Trophoblast cell (in vitro differentiated cells and primary cell): ENCODE measurements around the gene TSC22D3.
"Not testable (repeated sequence)": the region's sequence is repeated elsewhere in the genome, so short reads cannot be mapped to it uniquely, and the experiment has no call there.

Experiments used
- DNase-seq, 2 donors: peaks; one replicate each; pipeline ENCODE4 v3.0.0-alpha.2; 2016
- H2AFZ ChIP-seq: 2 replicates; pipeline ENCODE4 v1.6.1; 2013; ENCODE audit warnings: low read length, moderate library complexity, mild to moderate bottlenecking; ENCODE audit not compliant: insufficient read depth, poor library complexity
- H2AK5ac ChIP-seq: 2 replicates; pipeline ENCODE4 v1.6.1; 2013; ENCODE audit warnings: mild to moderate bottlenecking, low read length
- H2BK120ac ChIP-seq: 2 replicates; pipeline ENCODE4 v1.6.1; 2013; ENCODE audit warnings: low read length, mild to moderate bottlenecking, moderate library complexity; ENCODE audit not compliant: insufficient read depth, poor library complexity
- H2BK12ac ChIP-seq: 2 replicates; pipeline ENCODE4 v1.6.1; 2013; ENCODE audit warnings: mild to moderate bottlenecking, low read length, moderate library complexity
- H2BK5ac ChIP-seq: 2 replicates; pipeline ENCODE4 v1.6.1; 2013; ENCODE audit warnings: low read length, low read depth, moderate library complexity, mild to moderate bottlenecking; ENCODE audit not compliant: poor library complexity
- H3K14ac ChIP-seq: 2 replicates; pipeline ENCODE4 v1.6.1; 2013; ENCODE audit warnings: mild to moderate bottlenecking, low read length
- H3K18ac ChIP-seq: 2 replicates; pipeline ENCODE4 v1.6.1; 2013; ENCODE audit warnings: mild to moderate bottlenecking, low read length
- H3K23ac ChIP-seq: 2 replicates; pipeline ENCODE4 v1.6.1; 2013; ENCODE audit warnings: low read length
- H3K27ac ChIP-seq: 2 replicates; pipeline ENCODE4 v1.5.1; 2013; ENCODE audit warnings: low read depth, mild to moderate bottlenecking, inconsistent platforms, low read length, moderate library complexity
- H3K27me3 ChIP-seq: 2 replicates; pipeline ENCODE4 v1.6.1; 2013; ENCODE audit warnings: inconsistent platforms, mild to moderate bottlenecking, low read length, moderate library complexity; ENCODE audit not compliant: insufficient read depth
- H3K36me3 ChIP-seq, 2 experiments: 1 replicate in 1 of 2; 2 replicates in 1 of 2; pipeline ENCODE4 v1.6.1; 2013; ENCODE audit warnings: low read length in 2 of 2, mild to moderate bottlenecking in 2 of 2, moderate library complexity in 1 of 2; ENCODE audit not compliant: insufficient read depth in 2 of 2, control insufficient read depth in 1 of 2
- H3K4ac ChIP-seq: 2 replicates; pipeline ENCODE4 v1.6.1; 2013; ENCODE audit warnings: low read depth, mild to moderate bottlenecking, low read length, moderate library complexity
- H3K4me1 ChIP-seq, 2 experiments: 1 replicate in 1 of 2; 2 replicates in 1 of 2; pipeline ENCODE4 v1.6.1; 2013; ENCODE audit warnings: low read length in 2 of 2, mild to moderate bottlenecking in 2 of 2, moderate library complexity in 1 of 2; ENCODE audit not compliant: insufficient read depth in 2 of 2, control insufficient read depth in 1 of 2
- H3K4me2 ChIP-seq: 2 replicates; pipeline ENCODE4 v1.6.1; 2013; ENCODE audit warnings: inconsistent platforms, mild to moderate bottlenecking, low read length, moderate library complexity
- H3K4me3 ChIP-seq: 2 replicates; pipeline ENCODE4 v1.5.1; 2013; ENCODE audit warnings: mild to moderate bottlenecking, low read depth, low read length, inconsistent platforms
- H3K79me1 ChIP-seq: one replicate; pipeline ENCODE4 v1.6.1; 2013; ENCODE audit warnings: low read length
- H3K79me2 ChIP-seq: 2 replicates; pipeline ENCODE4 v1.6.1; 2013; ENCODE audit warnings: low read length, mild to moderate bottlenecking; ENCODE audit not compliant: control insufficient read depth, insufficient read depth, poor library complexity
- H3K9ac ChIP-seq: 2 replicates; pipeline ENCODE4 v1.6.1; 2013; ENCODE audit warnings: mild to moderate bottlenecking, low read length
- H3K9me3 ChIP-seq: 2 replicates; pipeline ENCODE4 v1.6.1; 2013; ENCODE audit warnings: low read depth, mild to moderate bottlenecking, control low read depth, inconsistent platforms, low read length; ENCODE audit not compliant: insufficient read depth
- H4K12ac ChIP-seq: 2 replicates; pipeline ENCODE4 v1.6.1; 2013; ENCODE audit warnings: low read depth, mild to moderate bottlenecking, low read length, moderate library complexity
- H4K8ac ChIP-seq: 2 replicates; pipeline ENCODE4 v1.6.1; 2013; ENCODE audit warnings: low read depth, mild to moderate bottlenecking, low read length, moderate library complexity
- H4K91ac ChIP-seq: one replicate; pipeline ENCODE4 v1.6.1; 2013; ENCODE audit warnings: low read depth, mild to moderate bottlenecking, low read length, moderate library complexity
- WGBS: extraction: QIAGEN DNeasy Blood & Tissue Kit; methylation state at CpG from one replicate; pipeline ENCODE4 v1.1.7; 2013; ENCODE audit warnings: missing lambda C conversion rate; ENCODE audit not compliant: insufficient read length, insufficient coverage; ENCODE audit errors: extremely low coverage; 5-methylcytosine and 5-hydroxymethylcytosine counted together

The TSC22D3 gene

GRCh38 chrX:107686792-107687191, 88.8 kb downstream of the TSC22D3 start:
- Histone ChIP-seq H3K4me2 (no peak overlapping the region), H3K18ac (no peak overlapping the region), H4K8ac (no peak overlapping the region), H4K12ac (no peak overlapping the region), H3K4ac (no peak overlapping the region), H3K9me3 (no peaks in the 10 kb centered on the region), H2BK12ac (no peak overlapping the region), H3K27ac (no peak overlapping the region), H3K79me2 (no peaks in the 10 kb centered on the region), H3K23ac (no peak overlapping the region), H2BK5ac (no peak overlapping the region), H3K36me3 (no peaks in the 10 kb centered on the region), H3K79me1 (no peaks in the 10 kb centered on the region), H3K4me3 (no peak overlapping the region), H3K4me1 (no peaks in the 10 kb centered on the region), H2AK5ac (no peak overlapping the region), H3K14ac (no peak overlapping the region), H3K9ac (no peak overlapping the region), H3K27me3 (no peaks in the 10 kb centered on the region), H2BK120ac (no peak overlapping the region), H2AFZ (no peak overlapping the region), H4K91ac (no peak overlapping the region)
- DNase-seq: no peak
- WGBS: no CpG with 5 or more reads among the region's 3 CpGs

GRCh38 chrX:107686026-107686425, 89.6 kb downstream of the TSC22D3 start:
- no peaks in the 10 kb centered on the region for H3K27me3 ChIP-seq
- H4K91ac ChIP-seq: peak overlapping the region; percentile 14
- H3K36me3 ChIP-seq: no peaks in the 10 kb centered on the region
- H3K9ac ChIP-seq: no peak overlapping the region
- no peak overlapping the region for H3K4me2 ChIP-seq
- no peak overlapping the region for H2AFZ ChIP-seq
- H3K23ac ChIP-seq: no peak overlapping the region
- no peak overlapping the region for H3K14ac ChIP-seq
- no peak overlapping the region for H2BK120ac ChIP-seq
- no peak overlapping the region for H3K18ac ChIP-seq
- H4K12ac ChIP-seq: no peak overlapping the region
- H3K4me1 ChIP-seq: no peaks in the 10 kb centered on the region
- no peak overlapping the region for H3K4me3 ChIP-seq
- no peaks in the 10 kb centered on the region for H3K79me2 ChIP-seq
- H3K27ac ChIP-seq: no peak overlapping the region
- no peak for DNase-seq
- H3K4ac ChIP-seq: no peak overlapping the region
- H2AK5ac ChIP-seq: no peak overlapping the region
- no peaks in the 10 kb centered on the region for H3K79me1 ChIP-seq
- no peak overlapping the region for H2BK12ac ChIP-seq
- H4K8ac ChIP-seq: no peak overlapping the region
- WGBS: no CpG with 5 or more reads among the region's 3 CpGs
- no peaks in the 10 kb centered on the region for H3K9me3 ChIP-seq
- H2BK5ac ChIP-seq: no peak overlapping the region

- not testable (repeated sequence) for H3K4me3 ChIP-seq, H3K9ac ChIP-seq, H3K9me3 ChIP-seq, H3K14ac ChIP-seq, H4K8ac ChIP-seq, H4K91ac ChIP-seq, H2BK5ac ChIP-seq, H3K23ac ChIP-seq, DNase-seq, H2AFZ ChIP-seq, H3K4me1 ChIP-seq, H3K79me2 ChIP-seq, H3K36me3 ChIP-seq, H2BK120ac ChIP-seq, H3K18ac ChIP-seq, H3K79me1 ChIP-seq, H2AK5ac ChIP-seq, H4K12ac ChIP-seq, H3K27ac ChIP-seq, H3K27me3 ChIP-seq, H3K4ac ChIP-seq, H3K4me2 ChIP-seq, H2BK12ac ChIP-seq
- no CpG with 5 or more reads among the region's 9 CpGs for WGBS
Measured at GRCh38 chrX:107685586-107685985, 90.0 kb downstream of the TSC22D3 start.

GRCh38 chrX:107684956-107685385, 90.6 kb downstream of the TSC22D3 start:
- Histone ChIP-seq H3K4ac (no peak overlapping the region), H3K14ac (no peak overlapping the region), H3K4me1 (no peaks in the 10 kb centered on the region), H3K4me3 (no peak overlapping the region), H2BK5ac (no peak overlapping the region), H3K79me2 (no peaks in the 10 kb centered on the region), H3K9me3 (no peaks in the 10 kb centered on the region), H2BK12ac (no peak overlapping the region), H3K27me3 (no peaks in the 10 kb centered on the region), H2AFZ (no peak overlapping the region), H4K12ac (no peak overlapping the region), H3K27ac (no peak overlapping the region), H3K9ac (no peak overlapping the region), H4K91ac (no peak overlapping the region), H2AK5ac (no peak overlapping the region), H3K4me2 (no peak overlapping the region), H3K36me3 (no peaks in the 10 kb centered on the region), H2BK120ac (no peak overlapping the region), H4K8ac (no peak overlapping the region), H3K18ac (no peak overlapping the region), H3K79me1 (no peaks in the 10 kb centered on the region), H3K23ac (no peak overlapping the region)
- peak in 1 of 2 donors; percentile 6 for DNase-seq
- no CpG with 5 or more reads among the region's 5 CpGs for WGBS
